Measurements from ENCODE around the gene PON3.

Gene PON3

DNA sequence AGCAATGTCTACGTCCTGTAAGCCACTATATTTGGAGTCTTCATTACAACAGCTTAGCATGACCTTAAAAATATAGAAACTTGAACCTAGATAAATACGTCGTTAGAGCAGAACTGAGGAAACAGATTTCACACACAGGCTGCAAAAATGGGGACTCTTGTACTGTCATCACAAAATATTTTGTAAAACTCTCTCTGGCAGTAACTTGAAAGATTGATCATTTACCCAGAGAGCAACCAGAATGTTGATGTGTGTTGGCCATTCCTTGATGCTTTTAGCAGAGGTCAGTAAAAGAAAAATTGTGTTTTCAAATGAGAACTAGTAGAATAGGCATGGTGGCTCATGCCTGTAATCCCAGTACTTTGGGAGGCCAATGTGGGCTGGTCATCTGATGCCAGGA is 57.3 kb downstream of the PON3 start:
- DNase-seq (ENCODE audit: low read depth), result no peak

DNA sequence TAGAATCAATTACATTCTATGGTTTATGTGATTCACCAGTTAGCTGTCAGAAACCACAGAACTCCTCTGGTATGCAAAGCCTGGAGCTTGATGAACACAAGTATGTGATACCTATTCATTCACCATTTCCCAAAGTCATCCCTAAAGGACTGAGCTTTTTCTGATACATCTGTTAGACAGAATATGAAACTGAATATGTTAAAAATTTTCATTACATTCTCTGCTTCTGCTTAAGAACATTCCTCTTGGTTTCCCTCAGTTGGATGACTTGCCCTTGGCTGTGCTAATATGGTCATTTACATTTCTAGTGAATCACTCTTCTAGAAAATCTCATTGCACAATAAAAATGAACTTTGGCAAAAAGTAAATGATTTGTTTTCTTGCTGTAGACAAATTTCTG is 61.1 kb downstream of the PON3 start:
- DNase-seq (ENCODE audit: low read depth), result no peak

- no peak for DNase-seq (ENCODE audit: low read depth)
Observed at GRCh38 chr7:95334447-95334846, 61.7 kb downstream of the PON3 start.

DNA sequence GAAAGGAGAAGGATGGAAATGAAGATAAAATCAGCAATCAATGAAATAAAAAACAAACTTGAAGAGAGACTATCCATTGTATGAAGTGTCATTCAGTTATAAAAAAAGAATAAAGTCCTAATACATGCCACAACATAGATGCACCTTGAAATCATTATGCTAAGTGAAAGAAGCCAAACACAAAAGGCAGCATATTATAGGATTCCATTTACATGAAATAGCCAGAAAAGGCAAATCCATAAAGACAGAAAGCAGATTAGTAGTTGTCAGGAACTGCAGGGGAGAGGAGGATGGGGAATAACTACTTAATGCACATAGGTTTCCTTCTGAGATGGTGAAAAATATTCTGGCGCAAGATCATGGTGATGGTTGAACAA is 65.2 kb downstream of the PON3 start:
- DNase-seq (ENCODE audit: low read depth), result no peak

GRCh38 chr7:95330204-95330960 is 65.8 kb downstream of the PON3 start:
- no peak for DNase-seq (ENCODE audit: low read depth)

DNA sequence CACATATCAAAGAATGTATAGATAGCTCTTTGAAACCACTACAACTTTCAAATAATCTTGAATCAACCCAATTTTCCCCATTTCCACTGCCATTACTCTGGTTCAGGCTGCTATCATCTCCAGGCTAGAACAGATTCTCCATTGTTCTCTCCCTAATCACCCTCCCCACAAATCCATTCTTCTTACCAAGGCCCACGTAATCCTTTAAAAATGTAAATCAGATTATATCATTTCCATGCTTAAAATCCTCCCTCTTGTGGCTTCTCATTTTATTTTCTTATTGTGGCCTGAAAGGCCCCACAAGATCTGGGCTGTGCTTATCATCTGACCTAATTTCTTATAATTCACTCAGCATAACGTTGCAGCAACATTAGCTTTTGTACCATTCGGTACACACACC is 68.8 kb downstream of the PON3 start:
- DNase-seq (ENCODE audit: low read depth), result no peak

- no peak for DNase-seq (ENCODE audit: low read depth)
Observed at GRCh38 chr7:95324431-95324830, 71.7 kb downstream of the PON3 start, which contains the start of gene PON1. Gene PON1 (minus strand): TSS chr7:95324532. CDS start chr7:95324475, 57 bp downstream.

- no peak for DNase-seq (ENCODE audit: low read depth)
Observed at GRCh38 chr7:95323410-95324129, 72.6 kb downstream of the PON3 start.

DNA sequence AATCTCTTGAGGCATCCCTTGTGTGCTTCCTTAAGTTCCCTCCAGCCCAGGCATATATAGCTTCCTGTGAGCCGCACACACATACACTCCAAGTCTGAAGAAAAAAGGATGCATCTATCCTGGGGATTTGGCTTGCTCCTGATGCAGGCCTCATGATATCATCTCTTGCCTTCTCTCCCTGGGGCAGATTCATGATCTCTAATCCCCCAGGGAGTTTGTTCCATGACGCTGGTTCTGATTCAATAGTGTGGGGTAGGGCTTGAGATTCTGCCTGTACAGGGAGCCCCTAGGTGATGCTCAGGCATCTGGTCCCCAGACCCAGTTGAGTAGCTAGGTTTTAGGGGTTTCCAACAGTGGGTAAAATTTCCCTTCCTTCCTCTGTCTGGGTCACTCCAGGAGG is 73.3 kb downstream of the PON3 start:
- DNase-seq (ENCODE audit: low read depth), result no peak

DNA sequence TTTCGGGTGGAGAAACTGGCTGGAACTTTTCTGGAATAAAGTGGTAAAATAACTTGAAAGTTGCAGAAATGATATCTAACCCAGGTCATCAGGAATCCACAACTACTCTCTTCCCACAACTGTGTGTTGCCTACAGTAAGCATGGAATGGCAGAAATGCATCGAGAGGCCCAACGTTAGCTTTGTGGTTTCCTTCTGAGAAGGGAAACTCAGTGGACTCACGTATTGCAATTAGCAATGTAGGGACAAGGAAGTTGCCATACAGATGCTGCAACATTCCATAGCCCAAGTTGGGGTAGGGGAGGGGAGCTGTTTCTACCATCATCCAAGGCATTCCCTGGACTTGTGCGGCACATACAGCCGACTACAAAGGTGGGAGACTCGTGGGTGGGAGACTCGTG is 73.8 kb downstream of the PON3 start:
- DNase-seq (ENCODE audit: low read depth), result no peak

GRCh38 chr7:95321720-95322119 is 74.5 kb downstream of the PON3 start:
- no peak for DNase-seq (ENCODE audit: low read depth)

DNA sequence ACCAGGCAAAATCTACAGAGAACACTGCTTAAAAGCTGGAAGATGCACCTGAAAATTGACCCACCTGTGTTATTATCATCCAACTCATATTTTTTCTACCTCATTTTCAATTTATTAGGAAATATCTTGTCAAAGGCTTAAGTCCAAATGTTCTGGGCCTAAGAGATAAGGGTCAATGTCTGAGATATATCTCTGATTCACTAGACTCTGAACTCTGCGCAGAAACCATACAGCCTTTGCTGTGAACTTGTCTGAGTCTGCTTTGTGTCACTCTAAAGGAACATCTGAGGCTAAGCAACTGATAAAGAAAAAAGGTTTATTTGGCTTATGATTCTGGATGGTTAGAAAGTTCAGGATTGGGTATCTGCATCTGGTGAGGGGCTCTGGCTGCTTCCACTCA is 75.5 kb downstream of the PON3 start:
- DNase-seq (ENCODE audit: low read depth), result no peak

DNA sequence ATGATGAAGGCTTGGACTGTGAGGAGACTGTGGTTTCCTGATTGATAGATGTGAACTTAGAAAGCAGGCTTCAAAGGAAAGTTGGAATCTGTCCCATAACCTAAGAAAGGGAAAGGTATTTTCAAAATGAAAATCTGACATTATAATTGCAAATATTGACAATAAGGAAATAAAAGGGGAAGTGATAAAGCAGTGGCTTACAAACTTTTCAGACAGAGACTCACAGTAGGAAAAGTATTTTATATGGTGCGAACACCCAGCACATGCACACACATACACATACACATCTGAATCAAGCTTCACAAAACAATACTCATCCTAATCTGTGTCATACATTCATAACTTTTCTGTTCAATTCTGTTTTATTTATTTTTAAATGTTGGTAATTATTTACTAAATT is 76.6 kb downstream of the PON3 start:
- no peak for DNase-seq (ENCODE audit: low read depth)

DNA sequence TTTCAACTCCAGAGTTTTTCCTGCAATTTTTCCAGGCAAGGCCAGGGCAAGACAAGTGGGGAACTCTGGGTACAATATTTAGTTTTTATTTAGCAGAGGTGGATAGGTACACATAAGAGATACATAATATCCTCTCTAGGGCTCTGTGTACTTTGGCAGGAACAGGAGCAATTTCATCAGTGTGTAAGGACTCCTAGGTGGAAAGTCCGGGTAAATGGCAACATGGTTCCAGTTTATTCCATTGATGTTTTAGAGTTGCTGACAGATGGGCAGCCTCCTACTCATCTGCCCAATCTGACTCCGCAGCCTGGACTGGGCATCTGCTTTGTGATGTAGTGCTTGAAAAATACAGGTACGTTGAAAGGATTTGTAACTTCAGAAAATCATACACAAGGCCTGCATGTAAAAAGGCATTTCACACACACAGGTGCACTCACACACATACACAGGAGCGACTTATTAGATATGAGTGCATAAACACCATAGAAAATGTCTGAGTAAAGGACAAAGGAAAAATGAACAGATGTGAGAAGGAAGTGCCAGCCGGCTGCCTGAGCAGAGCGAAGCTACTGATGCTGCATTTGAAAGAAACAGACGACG is 77.6 kb downstream of the PON3 start:
- DNase-seq (ENCODE audit: low read depth), result no peak

DNA sequence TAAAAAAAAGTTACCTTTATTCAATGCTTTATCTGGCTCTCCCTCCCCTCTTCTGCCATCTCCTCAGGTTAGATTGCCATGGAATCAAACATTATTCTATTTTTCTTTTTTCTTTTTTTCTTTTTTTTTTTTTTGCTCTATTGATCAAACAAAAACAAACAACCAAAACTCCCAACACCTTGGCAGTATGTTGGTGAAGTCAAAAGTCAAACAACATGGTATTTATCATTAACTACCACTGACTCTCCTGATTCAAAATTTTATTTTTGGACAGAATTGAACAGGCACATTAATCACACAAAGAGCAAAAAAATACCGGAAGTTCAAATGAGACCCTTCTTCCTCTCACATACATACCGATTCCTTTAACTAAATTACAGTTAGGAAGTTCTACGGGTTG is 78.2 kb downstream of the PON3 start:
- no peak for DNase-seq (ENCODE audit: low read depth)

GRCh38 chr7:95317546-95317945 is 78.6 kb downstream of the PON3 start:
- no peak for DNase-seq (ENCODE audit: low read depth)

DNA sequence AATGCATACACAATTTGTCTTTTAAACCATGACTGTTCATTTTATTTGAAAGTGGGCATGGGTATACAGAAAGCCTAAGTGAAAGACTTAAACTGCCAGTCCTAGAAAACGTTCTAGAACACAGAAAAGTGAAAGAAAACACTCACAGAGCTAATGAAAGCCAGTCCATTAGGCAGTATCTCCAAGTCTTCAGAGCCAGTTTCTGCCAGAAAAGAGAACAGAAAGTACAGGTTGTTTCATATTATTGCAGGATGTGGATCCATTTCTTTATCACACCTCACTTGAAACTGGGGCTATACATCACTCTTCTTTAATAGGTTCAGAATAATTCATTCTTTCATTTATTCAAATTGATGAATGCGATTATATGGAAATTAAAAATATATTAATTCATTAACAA is 79.6 kb downstream of the PON3 start:
- DNase-seq (ENCODE audit: low read depth), result no peak

DNA sequence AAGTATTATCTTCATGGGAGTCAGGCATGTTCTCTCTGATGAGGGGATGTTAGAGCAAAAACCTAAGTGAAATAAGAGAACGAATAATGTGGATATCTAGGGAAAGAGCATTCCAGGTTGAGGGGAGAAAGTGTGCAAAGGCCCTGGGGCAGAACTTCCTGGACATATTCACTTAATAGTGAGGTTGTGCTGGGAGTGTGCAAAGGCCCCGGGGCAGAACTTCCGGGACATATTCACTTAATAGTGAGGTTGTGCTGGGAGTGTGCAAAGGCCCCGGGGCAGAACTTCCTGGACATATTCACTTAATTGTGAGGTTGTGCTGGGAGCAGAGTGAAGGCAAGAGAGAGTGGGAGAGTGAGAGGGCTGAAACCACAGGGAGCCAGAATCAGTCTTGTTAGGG is 83.6 kb downstream of the PON3 start:
- no peak for DNase-seq (ENCODE audit: low read depth)

DNA sequence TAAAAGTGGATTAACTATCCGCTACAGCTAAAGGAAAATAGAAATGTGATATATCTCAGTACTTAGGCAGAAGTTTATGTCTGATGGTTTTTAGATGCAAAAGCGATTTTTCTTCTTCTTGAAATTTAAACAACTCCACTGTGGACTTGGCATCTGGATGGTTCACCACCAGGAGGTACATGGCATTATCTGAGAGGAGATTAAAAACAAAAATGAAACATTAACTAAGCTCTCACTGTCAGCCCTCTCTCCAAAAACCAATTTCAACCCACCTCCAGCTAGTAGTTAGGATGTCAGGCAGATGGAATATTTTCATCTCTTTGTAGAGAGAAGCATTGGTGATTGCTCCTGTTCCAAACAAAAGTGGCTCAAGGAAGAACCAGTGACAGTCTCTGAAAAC is 84.8 kb downstream of the PON3 start:
- DNase-seq (ENCODE audit: low read depth), result no peak

DNA sequence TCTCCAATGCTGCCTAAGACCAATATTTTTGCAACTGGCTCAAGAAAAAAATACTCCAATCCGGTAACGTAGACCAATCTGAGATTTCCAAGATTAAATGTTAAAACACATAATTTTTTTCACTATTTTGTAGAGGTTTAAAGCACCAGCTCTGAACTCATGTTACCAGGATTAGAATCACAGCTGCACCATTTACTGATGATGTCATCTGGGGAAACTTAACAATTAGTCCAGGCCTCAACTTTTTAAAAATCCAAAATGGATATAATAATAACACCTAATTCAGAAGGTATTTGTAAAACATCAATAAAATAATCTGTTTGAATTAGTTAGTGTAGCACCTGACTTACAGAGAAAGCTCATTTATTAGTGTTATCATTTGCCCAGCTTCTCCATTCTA is 86.2 kb downstream of the PON3 start:
- DNase-seq (ENCODE audit: low read depth), result no peak

Measured in activated T-cell treated with anti-CD3 and anti-CD28 coated beads for 48 hours (primary cell).